Loucy (cell line): Measurements from ENCODE around the gene PPP1R26.
"Not testable (repeated sequence)": the region's sequence is repeated elsewhere in the genome, so short reads cannot be mapped to it uniquely, and the experiment has no call there.

Source experiments
- EZH2phosphoT487 ChIP-seq: fragments of 200-600 bp; IDR thresholded peaks from 2 replicates; pipeline ENCODE4 v1.6.1; 2018; ENCODE audit warnings: antibody characterized with exemption, mild to moderate bottlenecking, moderate library complexity, borderline replicate concordance
- TF ChIP-seq, protein P1 (sequence below): fragments of 200-600 bp; sonication (generic); conservative IDR thresholded peaks from 2 replicates; pipeline ENCODE4 v1.5.1; 2014; ENCODE audit warnings: mild to moderate bottlenecking, antibody characterized with exemption, low read length

DNA sequence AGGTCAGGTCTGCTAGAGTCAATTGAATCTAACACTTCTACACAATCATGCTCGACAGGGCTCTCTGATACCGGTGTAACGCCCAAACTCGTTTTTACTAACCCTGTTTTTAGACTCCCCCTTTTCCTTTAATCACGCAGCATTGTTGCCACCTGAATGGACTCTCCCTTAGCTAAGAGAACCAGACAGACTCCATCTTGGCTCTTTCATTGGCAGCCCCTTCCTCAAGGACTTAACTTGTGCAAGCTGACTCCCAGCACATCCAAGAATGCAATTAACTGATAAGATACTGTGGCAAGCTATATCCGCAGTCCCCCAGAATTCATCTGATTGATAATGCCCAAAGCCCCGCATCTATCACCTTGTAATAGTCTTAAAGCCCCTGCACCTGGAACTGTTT, 40.1 kb upstream of the PPP1R26 start:
- TF ChIP-seq, protein P1, sequence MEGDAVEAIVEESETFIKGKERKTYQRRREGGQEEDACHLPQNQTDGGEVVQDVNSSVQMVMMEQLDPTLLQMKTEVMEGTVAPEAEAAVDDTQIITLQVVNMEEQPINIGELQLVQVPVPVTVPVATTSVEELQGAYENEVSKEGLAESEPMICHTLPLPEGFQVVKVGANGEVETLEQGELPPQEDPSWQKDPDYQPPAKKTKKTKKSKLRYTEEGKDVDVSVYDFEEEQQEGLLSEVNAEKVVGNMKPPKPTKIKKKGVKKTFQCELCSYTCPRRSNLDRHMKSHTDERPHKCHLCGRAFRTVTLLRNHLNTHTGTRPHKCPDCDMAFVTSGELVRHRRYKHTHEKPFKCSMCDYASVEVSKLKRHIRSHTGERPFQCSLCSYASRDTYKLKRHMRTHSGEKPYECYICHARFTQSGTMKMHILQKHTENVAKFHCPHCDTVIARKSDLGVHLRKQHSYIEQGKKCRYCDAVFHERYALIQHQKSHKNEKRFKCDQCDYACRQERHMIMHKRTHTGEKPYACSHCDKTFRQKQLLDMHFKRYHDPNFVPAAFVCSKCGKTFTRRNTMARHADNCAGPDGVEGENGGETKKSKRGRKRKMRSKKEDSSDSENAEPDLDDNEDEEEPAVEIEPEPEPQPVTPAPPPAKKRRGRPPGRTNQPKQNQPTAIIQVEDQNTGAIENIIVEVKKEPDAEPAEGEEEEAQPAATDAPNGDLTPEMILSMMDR: not testable (repeated sequence)
- TF ChIP-seq EZH2phosphoT487: not testable (repeated sequence)
